A172 (cell line): ENCODE data around the gene ELAVL3. TPM values are rescaled to one million over a fixed set of nuclear protein-coding genes. Genes with fewer than 3 reads are reported as not detected.

Experiments used
- DNase-seq: peaks from one replicate; pipeline ENCODE4 v3.0.0-alpha.2; 2015; ENCODE audit warnings: low spot score
- total RNA-seq: library from RNA; depleted of rRNA; stranded (reverse); fragments of >200 nt; shearing (Covaris generic); gene quantifications from 2 replicates; pipeline ENCODE4 v1.2.3, GENCODE V29; 2014; rRNA removed

ELAVL3 gene
- not detected in 2 replicates for total RNA-seq

GRCh38 chr19:11480715-11481533, at the start of gene ELAVL3:
Gene ELAVL3, minus strand, starts transcription at chr19:11481046. Its CDS starts 438 bp downstream, at chr19:11480608.
- no peak for DNase-seq

GRCh38 chr19:11530432-11530831, 49.6 kb upstream of the ELAVL3 start:
- peak; percentile 61 for DNase-seq

GRCh38 chr19:11528551-11529341, 47.9 kb upstream of the ELAVL3 start, which contains the start of gene ECSIT:
Gene ECSIT, minus strand, starts transcription at chr19:11529134. Its CDS starts 9,964 bp downstream, at chr19:11519170.
- DNase-seq: peak; percentile 99

- DNase-seq: no peak
These were observed 38.3 kb upstream of the ELAVL3 start for GRCh38 chr19:11519138-11519537.

- DNase-seq: no peak
These were observed 33.1 kb upstream of the ELAVL3 start for GRCh38 chr19:11513946-11514345.

- no peak for DNase-seq
These were observed 29.6 kb upstream of the ELAVL3 start for GRCh38 chr19:11510444-11510843.

- DNase-seq: no peak
These were observed 26.7 kb upstream of the ELAVL3 start for GRCh38 chr19:11507370-11508078.

- DNase-seq: no peak
These were observed 26.1 kb upstream of the ELAVL3 start for GRCh38 chr19:11506967-11507366.

- no peak for DNase-seq
These were observed 25.3 kb upstream of the ELAVL3 start for GRCh38 chr19:11506101-11506555.

GRCh38 chr19:11505504-11506100, 24.8 kb upstream of the ELAVL3 start, which contains the start of gene ZNF653:
Gene ZNF653, minus strand, starts transcription at chr19:11505839. Its CDS starts 53 bp downstream, at chr19:11505786.
- DNase-seq: peak; percentile 94

GRCh38 chr19:11505032-11505503, 24.2 kb upstream of the ELAVL3 start:
- DNase-seq: peak; percentile 95

GRCh38 chr19:11504502-11505031, 23.7 kb upstream of the ELAVL3 start:
- DNase-seq: no peak

GRCh38 chr19:11499890-11500420, 19.1 kb upstream of the ELAVL3 start:
- DNase-seq: no peak

GRCh38 chr19:11499220-11499726, 18.4 kb upstream of the ELAVL3 start:
- DNase-seq: no peak

GRCh38 chr19:11496391-11497163, 15.7 kb upstream of the ELAVL3 start:
- peak; percentile 88 for DNase-seq

- DNase-seq: no peak
These were observed 15.0 kb upstream of the ELAVL3 start for GRCh38 chr19:11495885-11496284.

- DNase-seq: no peak
These were observed 14.6 kb upstream of the ELAVL3 start for GRCh38 chr19:11495481-11495880.

- DNase-seq: no peak
These were observed 13.9 kb upstream of the ELAVL3 start for GRCh38 chr19:11494634-11495285.

GRCh38 chr19:11489378-11489777, 8.5 kb upstream of the ELAVL3 start:
- DNase-seq: no peak
